ENCODE results near the gene ARL4C.

DNA sequence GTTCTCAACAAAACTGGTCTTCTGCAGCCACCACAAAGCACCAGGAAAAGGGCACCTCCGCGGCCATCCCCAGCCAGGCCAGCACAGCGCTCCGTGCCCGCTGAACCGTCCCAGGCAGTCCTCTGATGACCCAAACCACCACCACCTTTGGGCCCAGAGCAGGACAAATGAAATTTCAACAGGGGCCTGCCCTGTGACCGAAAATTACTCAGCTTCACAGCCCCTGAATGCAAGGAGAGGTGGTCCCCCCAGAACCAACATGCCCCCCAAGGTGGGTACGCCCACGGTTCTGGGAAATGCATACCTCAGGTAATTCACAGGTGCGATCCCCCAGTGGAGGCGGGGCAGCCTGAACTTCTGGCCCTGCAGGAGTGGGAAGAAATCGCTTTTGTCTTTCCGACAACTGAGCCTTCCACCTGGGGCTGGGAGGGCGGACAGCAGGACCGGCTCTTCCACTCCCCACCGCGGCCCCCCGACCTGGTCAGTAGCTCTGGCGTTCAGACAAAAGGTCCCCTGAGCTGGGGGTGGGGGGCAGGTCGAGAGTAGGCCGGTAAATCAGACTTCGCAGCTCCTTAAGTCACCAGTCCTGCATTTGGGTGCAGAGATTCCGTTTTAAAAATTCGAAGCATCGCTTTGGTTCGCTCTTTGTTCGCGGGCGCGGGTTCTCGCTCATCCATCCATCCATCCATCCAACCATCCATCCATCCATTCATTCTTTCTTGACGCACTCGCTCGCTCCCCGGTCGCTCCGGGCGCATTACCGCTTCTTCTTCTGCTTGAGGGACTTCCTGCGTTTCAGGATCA, 1.4 kb downstream of the ARL4C start:
- TF ChIP-seq, protein P1, sequence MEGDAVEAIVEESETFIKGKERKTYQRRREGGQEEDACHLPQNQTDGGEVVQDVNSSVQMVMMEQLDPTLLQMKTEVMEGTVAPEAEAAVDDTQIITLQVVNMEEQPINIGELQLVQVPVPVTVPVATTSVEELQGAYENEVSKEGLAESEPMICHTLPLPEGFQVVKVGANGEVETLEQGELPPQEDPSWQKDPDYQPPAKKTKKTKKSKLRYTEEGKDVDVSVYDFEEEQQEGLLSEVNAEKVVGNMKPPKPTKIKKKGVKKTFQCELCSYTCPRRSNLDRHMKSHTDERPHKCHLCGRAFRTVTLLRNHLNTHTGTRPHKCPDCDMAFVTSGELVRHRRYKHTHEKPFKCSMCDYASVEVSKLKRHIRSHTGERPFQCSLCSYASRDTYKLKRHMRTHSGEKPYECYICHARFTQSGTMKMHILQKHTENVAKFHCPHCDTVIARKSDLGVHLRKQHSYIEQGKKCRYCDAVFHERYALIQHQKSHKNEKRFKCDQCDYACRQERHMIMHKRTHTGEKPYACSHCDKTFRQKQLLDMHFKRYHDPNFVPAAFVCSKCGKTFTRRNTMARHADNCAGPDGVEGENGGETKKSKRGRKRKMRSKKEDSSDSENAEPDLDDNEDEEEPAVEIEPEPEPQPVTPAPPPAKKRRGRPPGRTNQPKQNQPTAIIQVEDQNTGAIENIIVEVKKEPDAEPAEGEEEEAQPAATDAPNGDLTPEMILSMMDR (IDR thresholded peaks at IDR 0.05): no peak
- no peak for TF ChIP-seq POLR2A (IDR thresholded peaks at IDR 0.05)
- TF ChIP-seq EP300 (IDR thresholded peaks at IDR 0.05): no peak

Data from ovary (tissue), 3 donors.